Hepatocyte (in vitro differentiated cells): Measurements from ENCODE around the gene TACC2. TPM values are rescaled to one million over a fixed set of nuclear protein-coding genes. Genes with fewer than 3 reads are reported as not detected.

Experiments used
- DNase-seq: peaks from one replicate; pipeline ENCODE4 v3.0.0-alpha.2; 2016; ENCODE audit warnings: low spot score
- H2AFZ ChIP-seq: fragments of 200-600 bp; sonication (generic); 2 replicates; pipeline ENCODE4 v1.6.0; 2016; ENCODE audit warnings: antibody characterized with exemption, mild to moderate bottlenecking
- H3K27ac ChIP-seq: fragments of 200-600 bp; sonication (generic); 2 replicates; pipeline ENCODE4 v1.5.1; 2016; ENCODE audit warnings: mild to moderate bottlenecking
- H3K27me3 ChIP-seq: fragments of 200-600 bp; sonication (generic); 2 replicates; pipeline ENCODE4 v1.6.1; 2016
- H3K36me3 ChIP-seq: fragments of 200-600 bp; sonication (generic); replicated peaks from 2 replicates; pipeline ENCODE4 v1.5.1; 2016; ENCODE audit warnings: low read depth; ENCODE audit not compliant: insufficient read depth
- H3K4me1 ChIP-seq: fragments of 200-600 bp; sonication (generic); 2 replicates; pipeline ENCODE4 v1.5.1; 2016; ENCODE audit warnings: mild to moderate bottlenecking, moderate library complexity; ENCODE audit not compliant: insufficient read depth
- H3K4me2 ChIP-seq: fragments of 200-600 bp; sonication (generic); 2 replicates; pipeline ENCODE4 v1.6.0; 2016
- H3K4me3 ChIP-seq: fragments of 200-600 bp; sonication (generic); 2 replicates; pipeline ENCODE4 v1.5.1; 2016; ENCODE audit warnings: mild to moderate bottlenecking
- H3K79me2 ChIP-seq: fragments of 200-600 bp; sonication (generic); 2 replicates; pipeline ENCODE4 v1.6.0; 2017; ENCODE audit warnings: mild to moderate bottlenecking
- H3K9me2 ChIP-seq: fragments of 200-600 bp; sonication (generic); replicated peaks from 2 replicates; pipeline ENCODE4 v1.6.0; 2017; ENCODE audit warnings: mild to moderate bottlenecking; ENCODE audit not compliant: insufficient read depth
- H3K9me3 ChIP-seq: fragments of 200-600 bp; sonication (generic); 2 replicates; pipeline ENCODE4 v1.5.1; 2016; ENCODE audit warnings: low read depth, mild to moderate bottlenecking
- H4K20me1 ChIP-seq: fragments of 200-600 bp; sonication (generic); 2 replicates; pipeline ENCODE4 v1.6.0; 2016; ENCODE audit warnings: mild to moderate bottlenecking; ENCODE audit not compliant: insufficient read depth, poor library complexity, severe bottlenecking
- EZH2 ChIP-seq: fragments of 200-600 bp; sonication (generic); IDR thresholded peaks from 2 replicates; pipeline ENCODE4 v1.6.1; 2016; ENCODE audit warnings: antibody characterized with exemption, mild to moderate bottlenecking, borderline replicate concordance
- EZH2phosphoT487 ChIP-seq: fragments of 200-600 bp; sonication (generic); IDR thresholded peaks from one replicate; pipeline ENCODE4 v1.6.1; 2018; ENCODE audit warnings: antibody characterized with exemption, mild to moderate bottlenecking, low read depth, moderate library complexity; ENCODE audit not compliant: unreplicated experiment, severe bottlenecking
- WGBS: methylation state at CpG from one replicate; pipeline ENCODE4 v1.1.6; 2016; ENCODE audit warnings: low lambda C conversion rate; ENCODE audit errors: missing lambda C conversion rate; 5-methylcytosine and 5-hydroxymethylcytosine counted together
- polyA plus RNA-seq: library from polyadenylated mRNA; unstranded; fragments of >200 nt; fragmentation: Nextera tagmentation; extraction: Ambion mirVana; gene quantifications from 2 replicates; pipeline ENCODE4 v1.2.1, GENCODE V29; 2016
- total RNA-seq: library from RNA; depleted of rRNA; stranded (reverse); fragments of >200 nt; gene quantifications from 2 replicates; pipeline ENCODE4 v1.2.3, GENCODE V29; 2014
- TF ChIP-seq, protein P1 (sequence below): fragments of 200-600 bp; sonication (generic); IDR thresholded peaks from 2 replicates; pipeline ENCODE4 v1.5.1; 2016; ENCODE audit warnings: antibody characterized with exemption, mild to moderate bottlenecking; ENCODE audit not compliant: poor library complexity

TACC2 gene
- total and polyA plus RNA-seq, 2 experiments from 2014 or later: 20.0 to 34.6 TPM

DNA sequence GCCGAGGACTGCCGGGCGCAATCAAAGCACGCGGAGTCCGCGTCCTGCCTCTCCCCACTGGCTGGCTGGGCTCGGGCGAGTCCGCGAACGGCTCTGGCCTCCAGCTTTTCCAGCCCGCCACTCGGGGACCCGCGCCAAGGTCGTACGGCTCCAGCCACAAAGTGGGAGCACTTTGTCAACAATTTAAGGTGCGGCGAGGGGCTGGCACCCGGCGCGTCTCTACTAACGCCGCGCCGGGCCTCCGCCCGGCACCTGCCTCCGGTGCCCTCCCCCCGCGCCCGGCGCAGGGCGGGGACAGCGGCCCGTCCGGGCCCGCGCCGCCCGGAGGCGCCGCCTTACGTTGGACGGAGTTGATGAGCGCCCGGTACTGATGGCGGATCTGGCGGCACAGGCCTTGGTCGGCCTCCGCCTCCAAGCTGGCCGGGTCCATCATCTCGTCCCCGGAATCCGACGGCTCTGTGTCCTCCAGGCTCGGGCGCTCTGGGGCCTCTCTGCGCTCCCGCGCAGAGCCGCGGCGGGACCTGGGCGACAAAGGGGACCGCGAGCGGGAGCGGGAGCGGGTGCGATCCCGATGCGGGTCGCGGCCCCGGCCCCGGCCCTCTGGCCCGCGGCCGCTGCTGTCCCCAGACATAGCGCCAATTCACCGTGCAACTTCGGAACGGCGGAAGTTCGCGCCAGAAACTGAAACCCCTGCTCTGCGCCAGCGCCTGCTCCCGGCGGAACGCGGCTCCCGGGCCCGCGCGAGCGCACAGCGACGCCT, 14.2 kb upstream of the TACC2 start, which contains the start of gene NSMCE4A:
Gene NSMCE4A (minus strand): TSS at position 683 of the 760 bp plus-strand sequence. CDS start 52 bp downstream, at position 631.
- Histone ChIP-seq H3K4me3 (peak within 1 kb of the TSS; percentile 100), H3K9me3 (no peaks in the 10 kb centered on the region), H2AFZ (peak within 1 kb of the TSS; percentile 99), H3K27me3 (no peaks in the 10 kb centered on the region), H3K9me2 (no peaks in the 10 kb centered on the region), H3K4me1 (peaks cover 14% of the 10 kb centered on the region), H3K27ac (peak within 1 kb of the TSS; percentile 100), H3K36me3 (no peaks in the 10 kb centered on the region), H4K20me1 (peaks cover 2% of the 10 kb centered on the region), H3K4me2 (peak within 1 kb of the TSS; percentile 97), H3K79me2 (peaks cover 29% of the 10 kb centered on the region)
- TF ChIP-seq EZH2phosphoT487: no peak
- TF ChIP-seq, protein P1, sequence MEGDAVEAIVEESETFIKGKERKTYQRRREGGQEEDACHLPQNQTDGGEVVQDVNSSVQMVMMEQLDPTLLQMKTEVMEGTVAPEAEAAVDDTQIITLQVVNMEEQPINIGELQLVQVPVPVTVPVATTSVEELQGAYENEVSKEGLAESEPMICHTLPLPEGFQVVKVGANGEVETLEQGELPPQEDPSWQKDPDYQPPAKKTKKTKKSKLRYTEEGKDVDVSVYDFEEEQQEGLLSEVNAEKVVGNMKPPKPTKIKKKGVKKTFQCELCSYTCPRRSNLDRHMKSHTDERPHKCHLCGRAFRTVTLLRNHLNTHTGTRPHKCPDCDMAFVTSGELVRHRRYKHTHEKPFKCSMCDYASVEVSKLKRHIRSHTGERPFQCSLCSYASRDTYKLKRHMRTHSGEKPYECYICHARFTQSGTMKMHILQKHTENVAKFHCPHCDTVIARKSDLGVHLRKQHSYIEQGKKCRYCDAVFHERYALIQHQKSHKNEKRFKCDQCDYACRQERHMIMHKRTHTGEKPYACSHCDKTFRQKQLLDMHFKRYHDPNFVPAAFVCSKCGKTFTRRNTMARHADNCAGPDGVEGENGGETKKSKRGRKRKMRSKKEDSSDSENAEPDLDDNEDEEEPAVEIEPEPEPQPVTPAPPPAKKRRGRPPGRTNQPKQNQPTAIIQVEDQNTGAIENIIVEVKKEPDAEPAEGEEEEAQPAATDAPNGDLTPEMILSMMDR: no peak
- no peak for TF ChIP-seq EZH2
- DNase-seq: peak; percentile 90
- under 1% methylated on average over 77 of the region's 101 CpGs for WGBS

DNA sequence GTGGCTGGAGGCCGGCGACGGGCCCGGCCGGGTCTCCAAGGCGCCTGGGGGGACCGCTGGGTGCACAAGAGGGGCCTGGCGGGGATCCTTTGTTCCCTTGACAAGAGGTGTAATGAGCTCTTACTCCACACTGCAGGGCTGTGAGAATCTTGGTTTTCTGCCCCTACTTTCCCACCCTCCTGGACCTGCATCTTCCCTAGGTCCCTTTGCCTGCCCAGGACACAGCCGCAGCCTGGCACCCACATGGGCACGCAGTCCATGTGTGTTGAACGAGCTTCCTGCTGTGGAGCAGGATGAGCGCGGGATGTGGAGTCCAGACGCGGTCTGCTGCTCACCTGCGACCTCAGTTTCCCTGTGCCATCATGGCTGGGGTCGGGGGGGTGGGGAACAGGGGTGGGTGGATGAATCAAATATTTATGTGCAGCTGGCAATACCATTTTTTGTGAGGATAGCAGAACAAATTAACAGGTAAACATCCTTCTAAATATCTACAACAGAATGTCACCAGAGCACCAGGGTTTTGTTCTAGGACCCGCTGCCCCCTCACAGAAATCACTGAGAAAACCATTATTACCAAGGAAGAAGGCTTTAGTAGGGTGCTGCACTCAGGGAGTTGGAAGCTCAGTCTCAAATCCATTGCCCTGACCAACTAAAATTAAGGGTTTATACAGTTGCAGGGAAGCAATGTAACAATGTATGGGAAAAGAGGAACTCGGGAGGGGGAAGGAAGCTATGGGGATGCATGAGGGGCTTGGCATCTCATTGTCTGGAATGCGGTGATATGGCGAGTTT, 13.5 kb upstream of the TACC2 start:
- no peaks in the 10 kb centered on the region for H3K27me3 ChIP-seq
- 51% methylated on average over 21 of the region's 21 CpGs for WGBS
- peak overlapping the region; percentile 99 for H2AFZ ChIP-seq

DNA sequence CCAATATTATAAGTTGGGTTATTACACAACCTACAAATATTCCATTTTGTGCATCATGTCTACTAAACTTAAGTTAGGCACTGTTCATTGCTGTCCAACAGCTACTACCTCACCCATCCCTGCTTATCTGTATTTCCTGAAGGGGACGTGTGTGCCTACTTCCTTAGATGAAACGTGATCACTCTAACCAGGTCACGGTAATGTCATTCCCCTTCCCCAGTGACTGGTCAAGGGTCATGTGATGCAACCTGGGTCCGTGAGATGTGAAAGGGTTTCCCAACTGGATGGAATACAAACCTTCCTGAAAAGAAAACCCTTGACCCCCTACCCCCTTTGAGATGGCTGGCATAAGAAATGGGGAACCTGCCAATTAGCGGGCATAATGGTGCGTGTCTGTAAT, 12.4 kb upstream of the TACC2 start:
- 87% methylated on average over 6 of the region's 6 CpGs for WGBS
- H3K4me1 ChIP-seq: peaks cover 14% of the 10 kb centered on the region
- no peaks in the 10 kb centered on the region for H3K9me3 ChIP-seq
- no peaks in the 10 kb centered on the region for H3K27me3 ChIP-seq
- no peaks in the 10 kb centered on the region for H3K36me3 ChIP-seq
- peaks cover 2% of the 10 kb centered on the region for H4K20me1 ChIP-seq
- H3K79me2 ChIP-seq: peaks cover 26% of the 10 kb centered on the region
- DNase-seq: no peak
- TF ChIP-seq EZH2 (no peak), EZH2phosphoT487 (no peak)
- TF ChIP-seq, protein P1: no peak
- no peak overlapping the region for H3K4me2 ChIP-seq
- H3K4me3 ChIP-seq: no peak overlapping the region
- H3K27ac ChIP-seq: no peak overlapping the region
- no peak overlapping the region for H2AFZ ChIP-seq
- H3K9me2 ChIP-seq: no peaks in the 10 kb centered on the region

More for the DNA sequence above, 13.5 kb upstream of the TACC2 start:
- H3K36me3 ChIP-seq: no peaks in the 10 kb centered on the region
- peak overlapping the region; percentile 100 for H3K4me3 ChIP-seq
- H3K9me2 ChIP-seq: no peaks in the 10 kb centered on the region
- peaks cover 29% of the 10 kb centered on the region for H3K79me2 ChIP-seq
- H3K4me1 ChIP-seq: peaks cover 14% of the 10 kb centered on the region
- no peaks in the 10 kb centered on the region for H3K9me3 ChIP-seq
- DNase-seq: no peak
- H3K27ac ChIP-seq: peak overlapping the region; percentile 100
- peak overlapping the region; percentile 97 for H3K4me2 ChIP-seq
- peaks cover 2% of the 10 kb centered on the region for H4K20me1 ChIP-seq
- no peak for TF ChIP-seq EZH2phosphoT487
- TF ChIP-seq, protein P1: peak; percentile 70
- TF ChIP-seq EZH2: no peak
